ENCODE results near the gene NUPR1.
A peak's percentile ranks its signal among the peaks of the same experiment; 100 is the strongest.
"Not testable (repeated sequence)": the region's sequence is repeated elsewhere in the genome, so short reads cannot be mapped to it uniquely, and the experiment has no call there.

The NUPR1 gene

GRCh38 chr16:28495795-28496749 lies 42.7 kb downstream of the NUPR1 start:
- Histone ChIP-seq H3K4me1 (ENCODE audit: insufficient read depth, low read length) (peaks cover 1% of the 10 kb centered on the region), H3K27me3 (ENCODE audit: insufficient read depth, low read length) (peaks cover 11% of the 10 kb centered on the region), H3K4me3 (ENCODE audit: low read length) (no peak overlapping the region), H3K36me3 (ENCODE audit: insufficient read depth, low read length) (no peaks in the 10 kb centered on the region), H3K9me3 (ENCODE audit: low read length) (no peaks in the 10 kb centered on the region), H2AFZ (ENCODE audit: low read depth, low read length) (no peak overlapping the region)

DNA sequence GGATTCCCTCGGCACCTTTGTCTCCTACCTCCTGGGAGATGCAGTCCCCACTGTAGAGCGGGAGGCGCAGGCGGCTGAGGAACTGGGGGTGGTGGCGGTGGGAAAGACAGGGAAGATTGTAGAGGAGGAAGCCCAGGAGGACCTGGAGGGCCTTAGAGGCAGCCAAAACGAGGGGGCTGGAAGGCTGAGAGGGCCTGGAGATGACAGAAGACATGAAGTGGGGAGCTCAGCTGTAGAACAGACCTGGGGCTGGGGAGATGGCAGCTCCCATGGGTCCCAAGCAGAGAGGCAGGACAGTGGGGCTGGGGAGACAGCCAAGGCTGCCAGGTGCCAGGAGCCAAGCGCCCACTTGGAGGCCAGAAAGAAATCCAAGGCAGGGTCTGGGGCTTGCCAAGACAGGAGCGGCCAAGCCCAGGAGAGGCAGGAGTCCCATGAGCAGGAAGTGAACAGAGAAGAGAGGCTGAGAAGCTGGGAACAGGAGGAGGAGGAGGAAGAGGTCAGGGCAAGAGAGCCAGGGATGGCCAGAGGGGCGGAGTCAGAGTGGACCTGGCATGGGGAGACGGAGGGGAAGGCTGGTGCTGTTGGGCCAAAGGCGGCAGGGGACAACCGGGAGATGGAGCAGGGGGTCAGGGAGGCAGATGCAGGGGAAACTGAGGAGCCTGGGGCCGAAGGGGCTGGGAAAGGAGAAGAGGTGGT lies 43.5 kb downstream of the NUPR1 start:
- peaks cover 11% of the 10 kb centered on the region for H3K27me3 ChIP-seq (ENCODE audit: insufficient read depth, low read length)

GRCh38 chr16:28494121-28494851 lies 44.5 kb downstream of the NUPR1 start, which contains the start of gene APOBR:
Gene APOBR, plus strand, starts transcription at chr16:28494643. Its CDS starts 39 bp downstream, at chr16:28494682.
- Histone ChIP-seq H3K36me3 (ENCODE audit: insufficient read depth, low read length) (no peaks in the 10 kb centered on the region), H2AFZ (ENCODE audit: low read depth, low read length) (no peak within 1 kb of the TSS), H3K4me1 (ENCODE audit: insufficient read depth, low read length) (peaks cover 3% of the 10 kb centered on the region), H3K4me3 (ENCODE audit: low read length) (no peak within 1 kb of the TSS), H3K27me3 (ENCODE audit: insufficient read depth, low read length) (peaks cover 11% of the 10 kb centered on the region), H3K9me3 (ENCODE audit: low read length) (no peaks in the 10 kb centered on the region)

More for the DNA sequence above, 43.5 kb downstream of the NUPR1 start:
- Histone ChIP-seq H3K9me3 (ENCODE audit: low read length) (no peaks in the 10 kb centered on the region), H3K4me1 (ENCODE audit: insufficient read depth, low read length) (peaks cover 3% of the 10 kb centered on the region), H3K36me3 (ENCODE audit: insufficient read depth, low read length) (no peaks in the 10 kb centered on the region), H3K4me3 (ENCODE audit: low read length) (no peak overlapping the region), H2AFZ (ENCODE audit: low read depth, low read length) (no peak overlapping the region)

DNA sequence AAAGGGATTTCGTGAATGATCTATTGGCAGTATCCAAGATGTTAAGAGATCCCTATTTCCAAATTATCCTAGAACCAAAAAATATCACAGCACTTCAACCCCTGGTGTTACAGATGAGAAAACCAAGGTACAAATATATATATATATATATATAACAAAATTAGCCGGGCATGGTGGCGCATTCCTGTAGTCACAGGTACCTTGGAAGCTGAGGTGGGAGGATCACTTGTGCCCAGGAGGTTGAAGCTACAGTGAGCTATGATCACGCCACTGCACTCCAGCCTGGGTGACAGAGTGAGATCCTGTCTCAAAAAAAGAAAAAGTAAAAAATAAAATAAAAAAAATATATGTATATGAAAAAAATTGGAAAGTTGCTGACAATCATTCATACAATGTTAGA lies 46.3 kb downstream of the NUPR1 start:
- peak overlapping the region; percentile 95 for H2AFZ ChIP-seq (ENCODE audit: low read depth, low read length)
- peaks cover 3% of the 10 kb centered on the region for H3K4me1 ChIP-seq (ENCODE audit: insufficient read depth, low read length)
- H3K27me3 ChIP-seq (ENCODE audit: insufficient read depth, low read length), result peaks cover 11% of the 10 kb centered on the region
- peaks cover 11% of the 10 kb centered on the region for H3K36me3 ChIP-seq (ENCODE audit: insufficient read depth, low read length)
- H3K4me3 ChIP-seq (ENCODE audit: low read length), result peak overlapping the region; percentile 96
- H3K9me3 ChIP-seq (ENCODE audit: low read length), result no peaks in the 10 kb centered on the region

DNA sequence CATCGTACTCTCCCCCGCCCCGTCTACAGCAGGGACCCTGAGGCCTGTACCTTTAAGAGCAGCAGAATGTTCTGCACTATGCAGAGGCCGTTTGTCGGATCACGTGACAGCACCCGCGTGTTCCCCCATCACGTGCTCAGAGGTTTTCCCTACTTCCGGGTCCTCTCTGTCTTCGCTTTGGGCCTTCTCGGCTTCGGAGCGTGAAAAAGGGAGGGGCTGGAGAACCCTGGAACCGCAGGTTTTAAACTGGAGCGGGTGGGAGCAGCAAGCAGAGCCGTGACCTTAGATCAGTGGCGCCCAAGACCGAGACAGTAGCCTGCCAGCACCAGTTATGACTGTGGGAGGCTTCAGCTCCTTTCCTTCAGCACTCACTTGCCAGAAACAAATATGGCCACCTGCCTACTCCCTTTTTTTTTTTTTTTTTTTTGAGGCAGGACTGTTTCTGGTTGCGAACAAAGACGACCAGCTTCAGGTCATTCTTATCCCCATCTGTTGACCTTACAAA lies 46.8 kb downstream of the NUPR1 start, which contains the start of gene CLN3:
Gene CLN3, minus strand, starts transcription at position 105 of the 505 bp plus-strand sequence. CDS start 315 bp downstream, outside the sequence.
- peaks cover 6% of the 10 kb centered on the region for H3K27me3 ChIP-seq (ENCODE audit: insufficient read depth, low read length)
- H2AFZ ChIP-seq (ENCODE audit: low read depth, low read length), result peak within 1 kb of the TSS; percentile 95
- H3K9me3 ChIP-seq (ENCODE audit: low read length), result no peaks in the 10 kb centered on the region
- peaks cover 3% of the 10 kb centered on the region for H3K4me1 ChIP-seq (ENCODE audit: insufficient read depth, low read length)
- H3K4me3 ChIP-seq (ENCODE audit: low read length), result peak within 1 kb of the TSS; percentile 96
- H3K36me3 ChIP-seq (ENCODE audit: insufficient read depth, low read length), result peaks cover 14% of the 10 kb centered on the region

DNA sequence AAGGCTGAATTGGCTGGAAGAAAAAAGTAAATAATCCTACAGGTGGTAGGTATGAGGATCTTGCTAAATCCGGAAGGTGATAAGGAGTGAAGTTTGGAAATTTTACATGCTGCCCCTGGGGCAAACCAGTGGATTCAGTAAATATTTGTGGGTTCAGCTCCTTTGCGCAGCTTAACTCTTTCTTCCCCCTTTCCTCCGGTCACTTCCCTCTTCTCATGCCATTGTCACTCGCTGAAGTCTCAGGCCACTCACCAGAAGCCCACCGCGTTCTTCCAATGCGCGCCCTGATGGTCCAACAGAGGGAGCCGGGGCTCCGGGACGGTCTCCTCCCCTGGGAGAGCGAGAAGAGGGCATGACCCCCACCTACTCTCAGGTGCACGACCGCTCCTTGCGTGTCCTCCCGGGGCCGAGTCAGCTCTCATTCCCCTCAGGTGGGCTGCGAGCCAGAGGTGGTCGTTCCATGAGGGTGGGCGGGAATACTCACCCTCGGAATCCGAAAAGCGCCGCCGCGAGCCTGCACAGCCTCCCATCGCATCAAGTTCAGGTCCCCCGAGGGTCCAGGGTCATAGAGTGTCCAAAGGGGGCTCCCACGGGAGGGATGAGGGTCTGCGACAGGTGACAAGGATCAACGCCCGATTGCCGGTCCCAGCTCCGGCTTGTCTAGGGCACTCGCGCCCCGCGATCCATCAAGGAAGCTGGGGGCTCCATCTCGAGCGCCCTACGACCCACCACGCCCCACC lies 47.4 kb downstream of the NUPR1 start:
- Histone ChIP-seq H3K36me3 (ENCODE audit: insufficient read depth, low read length) (peaks cover 15% of the 10 kb centered on the region), H3K4me1 (ENCODE audit: insufficient read depth, low read length) (peaks cover 3% of the 10 kb centered on the region), H3K27me3 (ENCODE audit: insufficient read depth, low read length) (peaks cover 6% of the 10 kb centered on the region), H3K4me3 (ENCODE audit: low read length) (peak overlapping the region; percentile 96), H2AFZ (ENCODE audit: low read depth, low read length) (peak overlapping the region; percentile 95), H3K9me3 (ENCODE audit: low read length) (no peaks in the 10 kb centered on the region)

GRCh38 chr16:28486266-28486665 lies 52.5 kb downstream of the NUPR1 start:
- Histone ChIP-seq H2AFZ (ENCODE audit: low read depth, low read length) (no peak overlapping the region), H3K27me3 (ENCODE audit: insufficient read depth, low read length) (no peaks in the 10 kb centered on the region), H3K4me1 (ENCODE audit: insufficient read depth, low read length) (peaks cover 3% of the 10 kb centered on the region), H3K4me3 (ENCODE audit: low read length) (no peak overlapping the region), H3K36me3 (ENCODE audit: insufficient read depth, low read length) (peaks cover 32% of the 10 kb centered on the region), H3K9me3 (ENCODE audit: low read length) (no peaks in the 10 kb centered on the region)

GRCh38 chr16:28483361-28483760 lies 55.4 kb downstream of the NUPR1 start:
- H3K4me1 ChIP-seq (ENCODE audit: insufficient read depth, low read length); H3K4me3 ChIP-seq (ENCODE audit: low read length); H3K27me3 ChIP-seq (ENCODE audit: insufficient read depth, low read length); H3K9me3 ChIP-seq (ENCODE audit: low read length); H2AFZ ChIP-seq (ENCODE audit: low read depth, low read length): not testable (repeated sequence)
- peaks cover 32% of the 10 kb centered on the region for H3K36me3 ChIP-seq (ENCODE audit: insufficient read depth, low read length)

All from neuron (in vitro differentiated cells).